Activated gamma-delta T cell (primary cell): ENCODE measurements around the gene CAV3.

ENCODE experiments used
- DNase-seq: peaks from one replicate; lab custom pipeline; 2025; lab: John Stamatoyannopoulos, UW

The CAV3 gene

GRCh38 chr3:8734908-8735307 is 1.3 kb downstream of the CAV3 start:
- DNase-seq = no peak

GRCh38 chr3:8736436-8736835 is 2.8 kb downstream of the CAV3 start:
- no peak for DNase-seq

- DNase-seq = no peak
Measured at GRCh38 chr3:8737301-8737700, 3.7 kb downstream of the CAV3 start.

GRCh38 chr3:8737823-8738222 is 4.2 kb downstream of the CAV3 start:
- no peak for DNase-seq

- DNase-seq = no peak
Measured at GRCh38 chr3:8738639-8739038, 5.0 kb downstream of the CAV3 start.

GRCh38 chr3:8739757-8740504 is 6.3 kb downstream of the CAV3 start:
- no peak for DNase-seq

GRCh38 chr3:8741581-8742261 is 8.1 kb downstream of the CAV3 start:
- no peak for DNase-seq

- no peak for DNase-seq
Measured at GRCh38 chr3:8743021-8743601, 9.5 kb downstream of the CAV3 start.

- no peak for DNase-seq
Measured at GRCh38 chr3:8743911-8744310, 10.3 kb downstream of the CAV3 start.

- DNase-seq = no peak
Measured at GRCh38 chr3:8745619-8746370, 12.2 kb downstream of the CAV3 start.

GRCh38 chr3:8746780-8747345 is 13.3 kb downstream of the CAV3 start:
- no peak for DNase-seq

- DNase-seq = no peak
Measured at GRCh38 chr3:8749316-8749715, 15.7 kb downstream of the CAV3 start.

GRCh38 chr3:8752832-8753231 is 19.2 kb downstream of the CAV3 start:
- no peak for DNase-seq

GRCh38 chr3:8755097-8755496 is 21.5 kb downstream of the CAV3 start:
- DNase-seq = no peak

- DNase-seq = no peak
Measured at GRCh38 chr3:8755564-8756237, 22.1 kb downstream of the CAV3 start.

- DNase-seq = no peak
Measured at GRCh38 chr3:8756671-8757070, 23.1 kb downstream of the CAV3 start.

GRCh38 chr3:8757551-8758518 is 24.2 kb downstream of the CAV3 start:
- DNase-seq = no peak

GRCh38 chr3:8759038-8759707 is 25.6 kb downstream of the CAV3 start:
- DNase-seq = no peak

- DNase-seq = no peak
Measured at GRCh38 chr3:8760091-8760490, 26.5 kb downstream of the CAV3 start.

GRCh38 chr3:8760506-8760905 is 26.9 kb downstream of the CAV3 start:
- DNase-seq = no peak
